GM21576 (cell line): ENCODE data around the gene AMT.

Source experiments
- ATAC-seq: cut with Tn5 transposase; IDR thresholded peaks from one replicate; pipeline ENCODE4 v1.9.1; 2021; ENCODE audit warnings: mild to moderate bottlenecking, moderate library complexity; ENCODE audit not compliant: unreplicated experiment

The AMT gene

DNA sequence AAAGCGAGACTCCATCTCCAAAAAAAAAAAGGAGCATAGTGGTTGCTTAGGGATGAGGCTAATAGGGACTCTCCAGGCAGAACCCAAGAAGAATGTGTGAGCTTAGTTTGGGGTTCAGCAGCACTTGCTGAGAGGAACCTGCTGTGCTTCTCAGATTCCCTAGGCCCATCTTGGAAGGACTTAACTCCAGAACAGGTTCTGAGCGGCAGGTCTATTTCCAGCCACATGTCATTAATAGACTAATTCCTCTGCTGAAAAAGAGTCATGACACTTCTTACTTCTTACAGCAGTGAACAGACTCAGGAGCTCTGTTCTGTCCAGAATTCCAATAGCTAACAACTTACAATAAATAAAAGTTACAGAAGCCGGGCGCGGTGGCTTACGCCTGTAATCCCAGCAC is 33.0 kb downstream of the AMT start:
- ATAC-seq, result no peak

DNA sequence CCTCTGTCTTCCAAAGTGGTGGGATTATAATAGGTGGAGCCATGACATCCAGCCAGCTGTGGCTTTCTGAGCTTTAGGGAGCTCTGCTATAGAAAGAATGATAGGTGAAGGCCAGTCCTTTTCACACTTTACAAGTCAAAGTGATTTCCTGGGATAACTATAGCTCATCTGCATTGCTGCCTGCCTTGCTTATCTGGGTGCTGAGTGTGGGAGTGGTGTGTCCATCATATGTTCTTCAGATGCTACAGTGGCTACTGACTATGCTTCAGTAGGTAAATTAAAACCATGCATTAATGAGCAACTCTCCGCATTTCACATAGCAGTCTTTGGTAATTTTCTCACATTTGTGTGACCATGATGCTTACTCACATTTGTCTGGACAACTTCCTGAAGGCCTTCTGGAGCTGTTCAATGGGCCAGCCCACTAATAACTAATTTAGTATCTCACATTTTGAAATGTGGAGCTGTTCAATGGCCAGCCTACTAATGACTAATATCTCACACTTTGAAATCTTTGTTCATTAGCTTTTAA is 33.9 kb downstream of the AMT start:
- ATAC-seq, result no peak

DNA sequence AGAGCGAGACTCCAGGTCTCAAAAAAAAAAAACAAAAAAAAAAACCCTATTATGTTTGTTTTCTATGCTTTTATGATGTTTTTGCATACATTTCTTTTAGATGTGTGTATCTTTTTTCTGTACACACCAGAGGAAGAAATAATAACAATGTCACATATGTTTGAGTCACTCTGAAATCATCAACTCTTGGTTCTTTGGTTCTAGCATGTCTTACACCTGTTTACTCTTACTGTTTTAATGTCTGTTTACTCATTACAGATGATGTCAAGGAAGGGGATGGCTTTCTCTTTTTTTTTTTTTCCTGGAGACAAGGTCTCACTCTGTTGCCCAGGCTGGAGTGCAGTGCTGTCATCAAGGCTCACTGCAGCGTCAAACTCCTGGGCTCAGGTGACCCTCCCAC is 34.6 kb downstream of the AMT start:
- no peak for ATAC-seq

DNA sequence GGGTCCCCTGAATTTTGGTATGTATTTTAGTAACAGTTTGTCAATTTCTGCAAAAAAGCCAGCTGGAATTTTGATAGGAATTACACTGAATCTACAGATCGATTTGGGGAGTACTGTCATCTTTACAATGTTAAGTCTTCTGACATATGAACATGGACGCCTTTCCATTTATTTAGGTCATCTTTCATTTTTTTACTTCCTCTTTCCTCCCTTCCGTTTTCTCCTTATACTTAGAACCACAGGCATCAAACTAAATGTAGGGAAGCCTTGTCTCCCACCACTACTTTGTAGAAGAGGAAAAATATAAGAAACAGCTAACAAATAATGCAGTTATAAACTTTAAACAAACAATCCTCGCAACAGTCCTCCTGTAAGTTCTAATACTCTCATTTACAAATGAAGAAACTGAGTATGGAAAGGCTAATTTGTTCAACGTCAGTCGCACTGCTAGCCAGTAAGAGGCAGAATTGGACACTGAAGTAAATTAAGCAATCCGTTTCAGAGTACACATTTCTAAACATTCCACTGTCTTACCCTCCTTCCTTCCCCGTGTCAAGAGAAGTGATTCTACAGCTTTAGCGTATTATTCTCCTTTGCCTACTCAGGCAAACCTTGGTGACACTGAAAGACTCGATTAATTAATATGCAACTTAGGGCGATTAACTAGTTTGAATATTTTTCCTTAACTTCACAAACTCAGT is 36.1 kb downstream of the AMT start:
- ATAC-seq, result no peak

DNA sequence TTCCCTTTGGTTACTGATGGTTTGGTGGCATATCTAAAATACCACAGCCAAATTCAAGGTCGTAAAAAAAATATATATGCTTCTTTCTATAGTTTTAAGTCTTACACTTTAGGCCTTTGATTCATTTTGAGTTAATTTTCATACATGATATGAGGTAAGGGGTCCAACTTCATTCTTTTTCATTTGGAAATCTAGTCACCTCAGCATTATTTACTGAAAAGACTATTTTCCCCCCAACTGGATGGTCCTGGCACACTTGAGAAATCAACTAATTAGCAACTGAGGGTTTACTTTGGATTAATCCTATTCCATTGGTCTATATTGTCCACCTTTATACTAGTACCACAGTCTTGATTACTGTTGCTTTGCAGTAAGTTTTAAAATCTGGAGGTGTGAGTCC is 36.7 kb downstream of the AMT start:
- no peak for ATAC-seq

DNA sequence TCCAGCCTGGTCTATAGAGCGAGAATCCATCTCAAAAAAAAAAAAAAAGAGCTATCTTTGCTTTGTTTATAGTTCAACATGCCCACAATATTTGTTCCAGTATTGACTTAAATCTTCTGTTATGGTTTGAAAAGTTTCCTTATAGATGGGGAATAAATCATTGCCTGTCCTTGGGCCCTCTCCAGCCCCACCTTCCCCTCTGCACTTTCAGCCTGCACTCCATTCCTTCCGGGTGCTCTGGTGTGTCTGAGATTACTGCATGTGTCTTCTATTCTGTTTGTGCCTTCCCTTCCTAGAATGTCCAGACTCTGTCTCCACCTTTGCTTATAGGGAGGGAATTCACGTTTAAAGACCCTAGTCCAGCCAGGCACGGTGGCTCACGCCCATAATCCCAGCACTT is 38.9 kb downstream of the AMT start:
- ATAC-seq, result no peak

DNA sequence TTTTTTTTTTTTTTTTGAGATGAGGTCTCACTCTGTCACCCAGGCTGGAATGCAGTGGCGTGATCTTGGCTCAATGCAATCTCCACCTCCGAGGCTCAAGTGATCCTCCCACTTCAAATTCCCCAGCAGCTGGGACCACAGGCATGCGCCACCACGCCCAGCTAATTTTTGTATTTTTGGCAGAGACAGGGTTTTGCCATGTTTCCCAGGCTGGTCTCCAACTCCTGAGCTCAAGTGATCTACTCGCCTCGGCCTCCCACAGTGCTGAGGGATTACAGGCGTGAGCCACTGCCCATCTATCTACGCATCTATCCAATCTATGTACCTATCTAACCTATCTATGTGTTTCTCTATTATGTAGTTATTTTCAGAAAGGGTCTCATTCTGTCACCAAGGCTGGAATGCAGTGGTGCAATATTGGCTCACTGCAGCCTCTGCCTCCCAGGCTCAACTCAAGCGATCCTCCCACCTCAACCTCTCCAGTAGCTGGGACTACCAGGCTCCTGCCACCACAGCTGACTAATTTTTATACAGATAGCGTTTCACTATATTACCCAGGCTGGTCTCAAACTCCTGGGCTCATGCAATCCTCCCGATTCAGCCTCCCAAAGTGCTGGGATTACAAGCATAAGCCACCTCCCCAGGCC is 43.9 kb downstream of the AMT start:
- ATAC-seq, result no peak

DNA sequence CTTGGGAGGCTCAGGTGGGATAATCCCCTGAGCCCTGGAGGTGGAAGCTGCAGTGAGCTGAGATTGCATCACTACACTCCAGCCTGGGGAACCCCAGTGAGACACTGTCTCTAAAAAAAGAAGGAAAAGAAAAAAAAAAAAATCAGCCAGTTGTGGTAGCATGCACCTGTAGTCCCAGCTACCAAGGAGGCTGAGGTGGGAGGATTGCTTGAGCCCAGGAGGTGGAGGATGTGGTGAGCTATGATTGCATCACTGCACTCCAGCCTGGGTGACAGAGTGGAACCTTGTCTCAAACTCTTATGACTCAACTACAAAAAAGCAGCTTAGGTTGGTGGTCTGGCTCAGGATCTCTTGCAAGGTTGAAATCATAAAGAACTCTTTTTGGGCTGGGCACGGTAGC is 44.8 kb downstream of the AMT start:
- no peak for ATAC-seq

DNA sequence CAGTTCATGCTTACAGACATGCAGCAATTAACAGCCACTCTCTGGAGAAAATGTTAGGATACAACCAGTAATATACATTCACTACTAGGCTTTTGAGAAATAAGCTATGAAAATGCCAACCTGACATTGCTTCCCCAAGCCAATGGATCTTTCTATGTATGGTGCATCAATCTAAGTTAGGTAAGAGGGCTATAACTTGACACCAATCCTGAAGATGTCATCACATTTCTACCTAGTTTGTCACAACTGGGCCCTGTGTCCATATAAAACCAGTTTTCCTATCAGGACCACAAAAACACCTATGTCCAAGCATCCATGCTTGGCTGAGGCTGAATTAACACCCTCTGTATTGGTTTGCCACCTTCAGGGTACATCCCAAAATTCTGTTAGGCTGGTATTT is 50.3 kb downstream of the AMT start:
- ATAC-seq, result no peak

DNA sequence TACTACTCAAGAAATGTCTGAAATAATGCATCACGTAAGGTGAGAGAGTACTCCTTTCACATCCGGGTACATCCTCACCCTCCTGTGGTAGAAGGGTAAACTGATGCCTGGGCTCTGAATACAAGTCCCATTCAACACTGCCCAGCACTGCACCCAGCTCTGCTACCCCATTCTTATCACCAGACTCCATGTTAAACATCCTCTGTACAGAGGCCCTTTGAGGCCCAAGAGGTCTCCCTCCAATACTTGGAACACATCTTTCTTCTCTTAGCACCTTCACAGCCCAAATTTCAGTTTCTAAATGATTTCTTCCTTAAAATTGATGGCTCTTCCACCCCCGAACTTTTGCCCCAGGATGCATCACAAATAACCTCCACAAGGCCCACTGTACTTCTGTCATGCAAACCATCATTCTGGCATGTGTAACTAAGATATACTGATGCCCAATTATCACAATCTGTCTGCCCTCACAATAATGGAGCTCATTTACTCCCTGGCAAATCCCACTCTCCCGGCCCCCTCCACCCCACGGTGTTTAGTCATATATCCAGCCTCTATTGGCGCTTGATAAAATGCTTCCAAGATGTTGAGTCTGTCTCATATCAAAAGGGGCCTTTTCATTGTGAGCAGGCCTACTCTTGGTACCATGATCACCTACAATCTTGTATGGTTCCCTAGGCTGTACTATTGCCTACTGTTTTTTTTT is 51.5 kb downstream of the AMT start:
- ATAC-seq, result no peak
